ENCODE data around the gene DPP10. TPM values are rescaled to one million over a fixed set of nuclear protein-coding genes. Genes with fewer than 3 reads are reported as not detected.
A peak's percentile ranks its signal among the peaks of the same experiment; 100 is the strongest.

The DPP10 gene
- total RNA-seq, 1 donor from 2014 or later = 6.5 TPM

DNA sequence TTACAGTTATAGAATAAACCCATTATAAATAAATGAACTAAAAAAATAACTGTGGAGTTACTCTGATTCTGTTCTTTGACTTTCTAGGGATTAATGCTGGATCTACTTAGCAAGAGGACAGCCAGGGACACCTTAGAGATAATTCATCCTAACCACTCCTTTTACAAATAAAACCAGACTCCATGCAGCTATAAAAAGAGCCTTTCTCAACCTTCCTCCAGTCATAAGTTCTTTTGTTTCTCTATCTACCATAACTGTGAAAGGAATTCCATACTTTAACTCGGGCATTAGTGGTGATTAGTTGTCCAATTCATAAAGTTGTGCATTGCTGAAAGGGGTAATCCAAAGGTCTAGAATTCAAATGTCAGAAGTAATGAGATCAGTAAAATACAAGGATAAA lies 682.4 kb downstream of the DPP10 start:
- H3K9me3 ChIP-seq (ENCODE audit: low read depth) = no peaks in the 10 kb centered on the region
- no peak for DNase-seq (ENCODE audit: low spot score)
- TF ChIP-seq EZH2phosphoT487 (IDR thresholded peaks at IDR 0.05) = no peak
- no peak for TF ChIP-seq EZH2 (IDR thresholded peaks at IDR 0.05)
- TF ChIP-seq, protein P1, sequence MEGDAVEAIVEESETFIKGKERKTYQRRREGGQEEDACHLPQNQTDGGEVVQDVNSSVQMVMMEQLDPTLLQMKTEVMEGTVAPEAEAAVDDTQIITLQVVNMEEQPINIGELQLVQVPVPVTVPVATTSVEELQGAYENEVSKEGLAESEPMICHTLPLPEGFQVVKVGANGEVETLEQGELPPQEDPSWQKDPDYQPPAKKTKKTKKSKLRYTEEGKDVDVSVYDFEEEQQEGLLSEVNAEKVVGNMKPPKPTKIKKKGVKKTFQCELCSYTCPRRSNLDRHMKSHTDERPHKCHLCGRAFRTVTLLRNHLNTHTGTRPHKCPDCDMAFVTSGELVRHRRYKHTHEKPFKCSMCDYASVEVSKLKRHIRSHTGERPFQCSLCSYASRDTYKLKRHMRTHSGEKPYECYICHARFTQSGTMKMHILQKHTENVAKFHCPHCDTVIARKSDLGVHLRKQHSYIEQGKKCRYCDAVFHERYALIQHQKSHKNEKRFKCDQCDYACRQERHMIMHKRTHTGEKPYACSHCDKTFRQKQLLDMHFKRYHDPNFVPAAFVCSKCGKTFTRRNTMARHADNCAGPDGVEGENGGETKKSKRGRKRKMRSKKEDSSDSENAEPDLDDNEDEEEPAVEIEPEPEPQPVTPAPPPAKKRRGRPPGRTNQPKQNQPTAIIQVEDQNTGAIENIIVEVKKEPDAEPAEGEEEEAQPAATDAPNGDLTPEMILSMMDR (IDR thresholded peaks at IDR 0.05) = no peak
- no peaks in the 10 kb centered on the region for H3F3A ChIP-seq (ENCODE audit: low read depth)
- no peak overlapping the region for H3K4me2 ChIP-seq
- no peaks in the 10 kb centered on the region for H3K79me2 ChIP-seq (ENCODE audit: low read depth)
- no peak overlapping the region for H3K9ac ChIP-seq
- H3K27ac ChIP-seq = no peak overlapping the region
- H3K27me3 Mint-ChIP-seq (ENCODE audit: insufficient read depth, low read depth) = no peaks in the 10 kb centered on the region
- no peaks in the 10 kb centered on the region for H3K4me1 Mint-ChIP-seq
- H4K20me1 ChIP-seq (ENCODE audit: low read depth) = no peaks in the 10 kb centered on the region
- H3K9me3 Mint-ChIP-seq = peaks cover 3% of the 10 kb centered on the region
- H3K36me3 Mint-ChIP-seq = no peaks in the 10 kb centered on the region
- H3K27ac Mint-ChIP-seq = no peak overlapping the region
- H2AFZ ChIP-seq (replicated peaks) = no peak overlapping the region
- H3K4me1 ChIP-seq = no peaks in the 10 kb centered on the region
- H3K36me3 ChIP-seq = no peaks in the 10 kb centered on the region
- H3K4me3 ChIP-seq = no peak overlapping the region
- no peaks in the 10 kb centered on the region for H3K27me3 ChIP-seq
- no peak overlapping the region for H3K4me3 Mint-ChIP-seq

DNA sequence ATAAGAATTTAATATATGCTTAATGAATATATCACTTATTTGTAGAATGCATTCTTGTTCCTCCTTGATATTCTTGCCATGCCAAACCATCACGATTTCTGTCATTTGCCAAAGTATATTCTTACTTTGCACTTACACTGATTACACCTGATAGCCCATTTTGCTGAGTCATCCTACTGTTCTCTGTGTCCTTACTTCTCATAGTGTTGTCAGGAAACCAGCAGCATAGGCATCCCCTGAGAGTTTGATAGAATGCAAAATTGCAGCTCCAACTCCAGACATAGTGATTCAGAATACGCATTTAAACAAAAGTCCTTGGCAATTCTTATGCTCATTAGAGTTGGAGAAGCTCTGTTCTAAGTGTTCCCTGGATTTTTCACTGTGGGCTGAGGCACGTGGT lies 687.1 kb downstream of the DPP10 start:
- Histone ChIP-seq H2AFZ (replicated peaks) (no peak overlapping the region), H4K20me1 (ENCODE audit: low read depth) (no peaks in the 10 kb centered on the region), H3K27ac (no peak overlapping the region), H3F3A (ENCODE audit: low read depth) (no peaks in the 10 kb centered on the region), H3K4me1 (no peaks in the 10 kb centered on the region), H3K4me2 (no peak overlapping the region), H3K79me2 (ENCODE audit: low read depth) (no peaks in the 10 kb centered on the region), H3K4me3 (no peak overlapping the region), H3K9me3 (ENCODE audit: low read depth) (no peaks in the 10 kb centered on the region), H3K36me3 (no peaks in the 10 kb centered on the region), H3K27me3 (no peaks in the 10 kb centered on the region), H3K9ac (no peak overlapping the region)
- Mint-ChIP-seq H3K9me3 (no peaks in the 10 kb centered on the region), H3K4me3 (no peak overlapping the region), H3K36me3 (no peaks in the 10 kb centered on the region), H3K27ac (no peak overlapping the region), H3K27me3 (ENCODE audit: insufficient read depth, low read depth) (no peaks in the 10 kb centered on the region), H3K4me1 (no peaks in the 10 kb centered on the region)
- DNase-seq (ENCODE audit: low spot score) = no peak
- TF ChIP-seq EZH2phosphoT487 (IDR thresholded peaks at IDR 0.05) = no peak
- no peak for TF ChIP-seq EZH2 (IDR thresholded peaks at IDR 0.05)
- TF ChIP-seq, protein P1 (IDR thresholded peaks at IDR 0.05) = no peak

DNA sequence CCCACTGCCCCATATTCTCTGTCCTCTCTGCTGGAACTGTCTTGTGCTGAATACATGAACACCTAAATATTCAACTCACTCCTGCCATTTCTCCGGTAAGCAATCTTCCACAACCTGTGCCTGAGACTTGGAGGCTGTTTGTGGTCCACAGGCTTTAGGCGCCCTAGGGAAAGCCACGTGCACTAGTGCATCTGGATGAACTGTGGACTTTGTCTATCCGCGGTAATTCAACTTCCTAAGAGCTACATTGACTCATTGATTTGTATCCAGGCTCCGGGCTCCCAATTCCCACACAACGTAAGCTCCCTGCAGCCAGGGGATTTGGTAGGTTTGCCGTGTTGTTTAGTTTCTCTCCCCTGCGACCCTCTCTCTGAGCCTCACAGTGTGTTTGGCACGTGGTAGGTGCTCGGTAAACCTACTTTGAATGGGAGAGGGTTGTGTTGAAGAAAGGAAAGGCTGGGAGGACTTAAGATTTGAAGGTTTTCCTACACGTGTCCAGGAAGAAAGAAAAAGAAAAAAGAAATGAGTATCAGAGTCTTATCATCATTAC lies 718.2 kb downstream of the DPP10 start:
- peaks cover 15% of the 10 kb centered on the region for H3F3A ChIP-seq (ENCODE audit: low read depth)
- H2AFZ ChIP-seq (replicated peaks) = no peak overlapping the region
- no peaks in the 10 kb centered on the region for H3K36me3 ChIP-seq
- H3K9ac ChIP-seq = no peak overlapping the region
- TF ChIP-seq EZH2phosphoT487 (IDR thresholded peaks at IDR 0.05) (no peak), EZH2 (IDR thresholded peaks at IDR 0.05) (no peak)
- TF ChIP-seq, protein P1 (IDR thresholded peaks at IDR 0.05) = no peak
- H3K9me3 ChIP-seq (ENCODE audit: low read depth) = no peaks in the 10 kb centered on the region
- peaks cover 19% of the 10 kb centered on the region for H3K4me1 Mint-ChIP-seq
- no peaks in the 10 kb centered on the region for H3K36me3 Mint-ChIP-seq
- no peaks in the 10 kb centered on the region for H3K79me2 ChIP-seq (ENCODE audit: low read depth)
- H3K4me3 ChIP-seq = peak overlapping the region; percentile 67
- H3K4me1 ChIP-seq = peaks cover 6% of the 10 kb centered on the region
- peaks cover 25% of the 10 kb centered on the region for H3K27me3 Mint-ChIP-seq (ENCODE audit: insufficient read depth, low read depth)
- H4K20me1 ChIP-seq (ENCODE audit: low read depth) = peaks cover 21% of the 10 kb centered on the region
- H3K4me2 ChIP-seq = peak overlapping the region; percentile 87
- H3K27ac Mint-ChIP-seq = no peak overlapping the region
- H3K27me3 ChIP-seq = peaks cover 56% of the 10 kb centered on the region
- peak overlapping the region; percentile 93 for H3K4me3 Mint-ChIP-seq
- H3K27ac ChIP-seq = no peak overlapping the region
- no peak for DNase-seq (ENCODE audit: low spot score)
- no peaks in the 10 kb centered on the region for H3K9me3 Mint-ChIP-seq

Data from neural progenitor cell (in vitro differentiated cells).